Stomach (tissue), 9 donors: ENCODE data around the gene PDIK1L. TPM values are rescaled to one million over a fixed set of nuclear protein-coding genes. Genes with fewer than 3 reads are reported as not detected.
A peak's percentile ranks its signal among the peaks of the same experiment; 100 is the strongest.
"Not testable (repeated sequence)": the region's sequence is repeated elsewhere in the genome, so short reads cannot be mapped to it uniquely, and the experiment has no call there.

Experiments
- DNase-seq, 2 donors: peaks; one replicate each; pipeline versions ENCODE4 v3.0.0 to v3.0.0-alpha.2; 2013 to 2019
- H3K27ac ChIP-seq, 5 donors: fragments of 200-600 bp in 4 of 5; sonication (generic) in 4 of 5; one replicate each; pipeline ENCODE4 v1.5.1; 2013 to 2019; ENCODE audit warnings: mild to moderate bottlenecking in 1 of 5, moderate library complexity in 1 of 5
- H3K27me3 ChIP-seq, 3 donors: fragments of 200-600 bp; sonication (generic); one replicate each; pipeline ENCODE4 v1.5.1; 2017 to 2019; ENCODE audit warnings: mixed run types in 1 of 3
- H3K36me3 ChIP-seq, 4 donors: fragments of 200-600 bp; sonication (generic); 1 replicate in 3 of 4; 2 replicates in 1 of 4; pipeline ENCODE4 v1.5.1; 2016 to 2019
- H3K4me1 ChIP-seq, 4 donors: fragments of 200-600 bp; sonication (generic); one replicate each; pipeline ENCODE4 v1.5.1; 2016 to 2019
- H3K4me3 ChIP-seq, 4 donors: fragments of 200-600 bp; sonication (generic) in 3 of 4; one replicate each; pipeline ENCODE4 v1.5.1; 2016 to 2019; ENCODE audit warnings: mild to moderate bottlenecking in 1 of 4
- H3K9me3 ChIP-seq, 4 donors: fragments of 200-600 bp; sonication (generic); one replicate each; pipeline ENCODE4 v1.5.1; 2016 to 2019
- EP300 ChIP-seq: sonication (generic); formaldehyde crosslinking; IDR thresholded peaks from one replicate; pipeline ENCODE4 v1.6.1; 2017; ENCODE audit warnings: antibody characterized with exemption
- POLR2A ChIP-seq, 4 donors: fragments of 450-650 bp; IDR thresholded peaks; one replicate each; pipeline ENCODE4 v1.6.1; 2016; ENCODE audit warnings: antibody characterized with exemption in 4 of 4, control low read depth in 2 of 4, mild to moderate bottlenecking in 1 of 4, moderate library complexity in 1 of 4
- POLR2AphosphoS5 ChIP-seq, 3 donors: sonication (generic); formaldehyde crosslinking; IDR thresholded peaks; one replicate each; pipeline ENCODE4 v1.6.1; 2016; ENCODE audit warnings: antibody characterized with exemption in 3 of 3
- WGBS, 5 donors: extraction: QIAGEN DNeasy Blood & Tissue Kit in 3 of 5; methylation state at CpG; one replicate each; pipeline versions ENCODE4 v1.1.5 to v1.1.7; 2013 to 2018; 5-methylcytosine and 5-hydroxymethylcytosine counted together
- intact Hi-C: fragments of 100-400 bp; cut with DNase I; formaldehyde crosslinking; loops from one replicate; pipeline ENCODE4 v1.15.1; 2023; ENCODE audit warnings: low total_unique reads
- polyA plus RNA-seq, 3 donors: library from polyadenylated mRNA; stranded (reverse); fragments of 200-250 nt; gene quantifications; one replicate each; pipeline ENCODE4 v1.2.3, GENCODE V29; 2013
- total RNA-seq, 5 donors: library from RNA; depleted of rRNA; stranded (reverse); fragments of >200 nt; gene quantifications; one replicate each; pipeline versions ENCODE4 v1.1.0 to v1.2.3, GENCODE V29; 2014 to 2016
- TF ChIP-seq, protein P1 (sequence below), 7 experiments: fragments of 450-650 bp in 4 of 7; fragments of 200-600 bp in 3 of 7; sonication (generic) in 3 of 7; IDR thresholded peaks; one replicate each; pipeline ENCODE4 v1.5.1; 2016 to 2019; ENCODE audit warnings: antibody characterized with exemption in 7 of 7, control low read depth in 2 of 7, mild to moderate bottlenecking in 1 of 7
- donor health status: healthy with polysubstance abuse.
- donor health status: Bipolar disorder and iron deficiency.
- donor health status: healthy.

Gene PDIK1L
- total and polyA plus RNA-seq, 8 donors = 1.8 to 33.8 (median 3.7) TPM

DNA sequence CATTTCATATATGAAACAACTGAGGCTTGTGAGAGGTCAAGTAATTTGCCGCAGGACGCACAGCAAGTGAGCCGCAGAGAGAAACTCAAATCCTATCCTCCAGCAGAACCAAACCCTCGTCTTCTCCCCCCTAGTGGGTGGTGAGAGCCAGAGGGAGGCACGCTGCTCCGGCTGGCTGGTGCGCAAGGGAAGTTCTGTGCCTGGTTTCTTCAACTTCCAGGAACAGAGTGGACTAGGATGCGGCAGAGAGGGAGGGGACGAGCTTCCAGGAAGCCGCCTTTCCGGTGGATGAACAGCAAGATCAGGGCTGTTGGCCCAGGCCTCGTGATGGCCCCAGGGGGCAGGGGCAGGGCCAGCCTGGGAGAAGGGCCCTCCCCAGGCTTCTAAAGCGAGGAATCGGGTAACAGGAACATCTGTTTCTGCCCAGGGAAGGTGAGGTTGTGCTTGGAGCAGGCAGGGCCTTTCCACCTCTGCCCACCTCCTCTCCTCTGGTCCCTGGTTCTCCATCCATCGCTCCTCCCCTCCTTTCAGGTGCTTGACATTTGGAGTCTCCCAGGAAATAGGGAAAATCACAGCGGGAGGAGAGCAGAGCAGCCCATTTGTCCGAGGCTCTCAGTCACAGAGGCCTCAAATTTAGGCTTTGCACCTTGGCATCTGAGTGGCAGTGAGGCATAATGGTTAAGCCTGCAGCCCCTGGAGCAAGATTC, 16.8 kb upstream of the PDIK1L start:
- H3K36me3 ChIP-seq = no peaks in the 10 kb centered on the region
- 52 to 67% (median 63%) methylated on average over 17 of the region's 17 CpGs for WGBS, 5 donors
- no peak for TF ChIP-seq EP300
- peak in 1 of 3 donors; percentile 41 for TF ChIP-seq POLR2AphosphoS5 (IDR thresholded peaks at IDR 0.05)
- H3K27ac ChIP-seq = peak overlapping the region in 2 of 5 donors; percentile 8 to 39
- no peak overlapping the region for H3K4me3 ChIP-seq
- H3K4me1 ChIP-seq = peaks cover 0 to 20% (median 5%) of the 10 kb centered on the region in 4 donors
- peak in 1 of 2 donors; percentile 49 for DNase-seq
- peaks cover 0 to 39% (median 7%) of the 10 kb centered on the region in 3 donors for H3K27me3 ChIP-seq
- intact Hi-C loops = no loop called here
- H3K9me3 ChIP-seq = no peaks in the 10 kb centered on the region

DNA sequence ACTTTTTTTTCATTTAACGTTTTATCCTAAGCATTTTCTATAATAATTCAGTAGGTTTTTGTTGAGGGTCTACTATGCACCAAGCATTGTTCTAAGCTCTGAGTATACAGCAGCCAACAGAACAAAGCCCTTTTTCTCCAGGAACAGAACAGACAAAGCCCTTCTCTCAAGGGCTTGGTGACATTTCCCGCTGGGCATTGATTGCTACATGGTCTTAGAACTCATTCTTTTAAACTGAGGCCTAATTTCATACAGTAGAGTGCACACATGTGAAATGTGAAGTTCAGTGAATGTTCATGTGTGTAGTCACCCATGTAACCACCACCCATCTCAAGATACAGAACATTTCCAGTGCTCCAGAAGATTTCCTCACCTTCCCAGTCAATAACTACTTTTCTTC, 15.2 kb upstream of the PDIK1L start:
- Histone ChIP-seq H3K36me3 (no peaks in the 10 kb centered on the region), H3K4me1 (peaks cover 0 to 20% (median 5%) of the 10 kb centered on the region in 4 donors), H3K27ac (no peak overlapping the region), H3K9me3 (no peaks in the 10 kb centered on the region), H3K27me3 (peaks cover 0 to 25% (median under 1%) of the 10 kb centered on the region in 3 donors), H3K4me3 (no peak overlapping the region)
- intact Hi-C loops = no loop called here
- whole genome bisulfite sequencing, 5 donors = 85 to 91% (median 88%) methylated on average over 2 of the region's 2 CpGs
- TF ChIP-seq, protein P1, sequence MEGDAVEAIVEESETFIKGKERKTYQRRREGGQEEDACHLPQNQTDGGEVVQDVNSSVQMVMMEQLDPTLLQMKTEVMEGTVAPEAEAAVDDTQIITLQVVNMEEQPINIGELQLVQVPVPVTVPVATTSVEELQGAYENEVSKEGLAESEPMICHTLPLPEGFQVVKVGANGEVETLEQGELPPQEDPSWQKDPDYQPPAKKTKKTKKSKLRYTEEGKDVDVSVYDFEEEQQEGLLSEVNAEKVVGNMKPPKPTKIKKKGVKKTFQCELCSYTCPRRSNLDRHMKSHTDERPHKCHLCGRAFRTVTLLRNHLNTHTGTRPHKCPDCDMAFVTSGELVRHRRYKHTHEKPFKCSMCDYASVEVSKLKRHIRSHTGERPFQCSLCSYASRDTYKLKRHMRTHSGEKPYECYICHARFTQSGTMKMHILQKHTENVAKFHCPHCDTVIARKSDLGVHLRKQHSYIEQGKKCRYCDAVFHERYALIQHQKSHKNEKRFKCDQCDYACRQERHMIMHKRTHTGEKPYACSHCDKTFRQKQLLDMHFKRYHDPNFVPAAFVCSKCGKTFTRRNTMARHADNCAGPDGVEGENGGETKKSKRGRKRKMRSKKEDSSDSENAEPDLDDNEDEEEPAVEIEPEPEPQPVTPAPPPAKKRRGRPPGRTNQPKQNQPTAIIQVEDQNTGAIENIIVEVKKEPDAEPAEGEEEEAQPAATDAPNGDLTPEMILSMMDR (IDR thresholded peaks at IDR 0.05) = no peak
- TF ChIP-seq POLR2A (IDR thresholded peaks at IDR 0.05) (no peak), EP300 (no peak), POLR2AphosphoS5 (IDR thresholded peaks at IDR 0.05) (no peak)
- no peak for DNase-seq

- H3K36me3 ChIP-seq = no peaks in the 10 kb centered on the region
- no peaks in the 10 kb centered on the region for H3K9me3 ChIP-seq
- intact Hi-C loops = no loop called here
- H3K4me3 ChIP-seq = no peak overlapping the region
- no peak for DNase-seq
- no peak overlapping the region for H3K27ac ChIP-seq
- TF ChIP-seq POLR2AphosphoS5 (IDR thresholded peaks at IDR 0.05) (no peak), EP300 (no peak), POLR2A (IDR thresholded peaks at IDR 0.05) (no peak)
- TF ChIP-seq, protein P1 (IDR thresholded peaks at IDR 0.05) = no peak
- H3K27me3 ChIP-seq = peaks cover 0 to 14% (median 0%) of the 10 kb centered on the region in 3 donors
- peaks cover 0 to 20% (median 5%) of the 10 kb centered on the region in 4 donors for H3K4me1 ChIP-seq
Observed at GRCh38 chr1:26097696-26098095, 13.9 kb upstream of the PDIK1L start.

DNA sequence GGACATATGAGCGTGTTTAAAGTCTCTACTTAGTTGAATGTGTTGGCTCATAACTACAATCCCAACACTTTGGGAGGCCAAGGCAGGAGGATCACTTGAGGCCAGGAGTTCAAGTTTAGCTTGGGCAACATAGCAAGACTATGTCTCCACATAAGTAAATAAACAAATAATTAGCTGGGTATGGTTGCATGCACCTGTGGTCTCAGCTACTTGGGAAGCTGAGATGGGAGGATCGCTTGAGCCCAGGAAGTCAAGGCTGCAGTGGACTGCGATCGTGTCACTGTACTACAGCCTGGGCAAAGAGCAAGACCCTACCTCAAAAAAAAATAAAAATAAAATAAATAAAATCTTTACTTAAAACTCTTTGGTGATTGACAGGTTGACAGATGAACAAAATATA, 13.0 kb upstream of the PDIK1L start:
- no peaks in the 10 kb centered on the region for H3K9me3 ChIP-seq
- no peak for DNase-seq
- intact Hi-C loops = no loop called here
- no peak overlapping the region for H3K4me3 ChIP-seq
- peaks cover 0 to 15% (median 4%) of the 10 kb centered on the region in 4 donors for H3K4me1 ChIP-seq
- WGBS, 5 donors = 94 to 99% (median 96%) methylated on average over 4 of the region's 4 CpGs
- TF ChIP-seq, protein P1 (IDR thresholded peaks at IDR 0.05) = no peak
- TF ChIP-seq POLR2A (IDR thresholded peaks at IDR 0.05) (no peak), EP300 (no peak), POLR2AphosphoS5 (IDR thresholded peaks at IDR 0.05) (no peak)
- peaks cover 0 to 10% (median 0%) of the 10 kb centered on the region in 3 donors for H3K27me3 ChIP-seq
- no peak overlapping the region for H3K27ac ChIP-seq
- no peaks in the 10 kb centered on the region for H3K36me3 ChIP-seq

DNA sequence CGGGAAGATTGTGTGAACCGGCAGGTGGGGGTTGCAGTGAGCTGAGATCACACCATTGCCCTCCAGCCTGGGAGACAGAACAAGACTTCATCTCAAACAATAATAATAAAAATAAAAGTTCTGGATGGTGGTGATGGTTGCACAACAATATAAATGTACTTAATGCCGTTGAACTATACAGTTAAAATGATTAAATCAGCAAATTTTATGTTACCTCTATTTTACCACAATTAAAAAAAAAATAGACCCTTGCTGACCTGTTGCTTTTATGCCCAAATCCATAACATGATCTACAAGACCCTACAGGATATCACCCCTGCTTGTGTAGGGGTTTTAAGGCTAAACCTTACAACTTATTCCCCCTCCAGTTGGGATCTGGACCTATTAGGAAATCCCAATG, 11.8 kb upstream of the PDIK1L start:
- no peak for DNase-seq
- no peak overlapping the region for H3K4me3 ChIP-seq
- intact Hi-C loops = loop anchor here (5.0 kb wide), 1 partner anchor 48 kb away; no protein-coding TSS in a partner anchor
- peaks cover 0 to 8% (median 3%) of the 10 kb centered on the region in 4 donors for H3K4me1 ChIP-seq
- no peak overlapping the region for H3K27ac ChIP-seq
- H3K27me3 ChIP-seq = no peaks in the 10 kb centered on the region
- TF ChIP-seq POLR2AphosphoS5 (IDR thresholded peaks at IDR 0.05) (no peak), EP300 (no peak), POLR2A (IDR thresholded peaks at IDR 0.05) (no peak)
- TF ChIP-seq, protein P1 (IDR thresholded peaks at IDR 0.05) = no peak
- no peaks in the 10 kb centered on the region for H3K9me3 ChIP-seq
- WGBS, 5 donors = 93 to 98% (median 94%) methylated on average over 3 of the region's 3 CpGs
- no peaks in the 10 kb centered on the region for H3K36me3 ChIP-seq

- H3K27ac ChIP-seq, H3K4me1 ChIP-seq, H3K4me3 ChIP-seq, DNase-seq, H3K27me3 ChIP-seq, H3K9me3 ChIP-seq, H3K36me3 ChIP-seq: not testable (repeated sequence)
- intact Hi-C loops = loop anchor here (5.0 kb wide), 1 partner anchor 47 kb away; no protein-coding TSS in a partner anchor
- 75 to 86% (median 82%) methylated on average over 10 of the region's 10 CpGs for WGBS, 5 donors
Observed at GRCh38 chr1:26100204-26100603, 11.4 kb upstream of the PDIK1L start.
